IPS-NIHi7 (cell line): ENCODE data around the gene FLT1.
A peak's percentile ranks its signal among the peaks of the same experiment; 100 is the strongest.

Source experiments
- DNase-seq: peaks from one replicate; pipeline ENCODE4 v3.0.0; 2012; ENCODE audit warnings: mixed read lengths; ENCODE audit errors: extremely low spot score

The FLT1 gene

DNA sequence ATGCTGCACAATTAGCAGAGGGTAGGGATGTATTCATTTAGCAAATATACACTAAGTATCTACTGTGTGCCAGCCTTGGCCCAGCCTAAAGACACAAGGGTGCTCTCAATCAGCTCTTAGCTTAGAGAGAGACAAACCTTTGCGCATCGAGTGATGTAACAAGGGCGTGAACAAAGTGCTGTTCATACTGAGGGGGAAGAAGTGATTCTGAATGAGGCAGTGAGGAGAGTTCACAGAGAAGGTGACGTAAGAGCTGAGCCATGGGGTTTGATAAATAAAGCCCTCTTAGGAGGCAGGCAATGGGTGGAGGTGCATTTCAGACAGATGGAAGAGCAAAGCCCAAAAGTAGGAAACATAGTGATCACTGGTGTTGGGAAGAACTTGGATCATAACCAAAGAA, 68.5 kb downstream of the FLT1 start:
- DNase-seq = no peak

- no peak for DNase-seq
Observed at GRCh38 chr13:28425793-28426192, 69.1 kb downstream of the FLT1 start.

DNA sequence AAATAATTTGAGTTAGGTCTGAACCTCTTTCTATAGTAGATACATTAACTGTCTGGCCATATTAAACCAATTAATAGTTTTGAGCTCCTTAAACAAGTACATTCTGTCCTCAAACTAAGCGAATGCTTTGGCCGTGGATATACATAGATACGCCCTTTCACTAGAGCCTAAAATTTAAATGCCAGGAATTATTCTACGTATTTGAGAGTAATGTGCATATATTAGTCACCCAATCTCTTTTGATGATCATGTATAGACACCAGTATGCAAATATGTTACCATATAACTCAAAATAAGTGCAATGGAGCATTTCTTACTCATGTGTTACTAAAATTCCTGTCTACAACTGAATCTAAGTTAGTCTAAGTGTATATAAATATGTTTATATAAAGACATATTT, 70.4 kb downstream of the FLT1 start:
- DNase-seq = no peak

- no peak for DNase-seq
Observed at GRCh38 chr13:28423010-28423409, 71.9 kb downstream of the FLT1 start.

- DNase-seq = no peak
Observed at GRCh38 chr13:28421676-28422410, 73.1 kb downstream of the FLT1 start.

- DNase-seq = no peak
Observed at GRCh38 chr13:28420704-28421103, 74.2 kb downstream of the FLT1 start.

- DNase-seq = no peak
Observed at GRCh38 chr13:28415994-28416421, 78.9 kb downstream of the FLT1 start.

DNA sequence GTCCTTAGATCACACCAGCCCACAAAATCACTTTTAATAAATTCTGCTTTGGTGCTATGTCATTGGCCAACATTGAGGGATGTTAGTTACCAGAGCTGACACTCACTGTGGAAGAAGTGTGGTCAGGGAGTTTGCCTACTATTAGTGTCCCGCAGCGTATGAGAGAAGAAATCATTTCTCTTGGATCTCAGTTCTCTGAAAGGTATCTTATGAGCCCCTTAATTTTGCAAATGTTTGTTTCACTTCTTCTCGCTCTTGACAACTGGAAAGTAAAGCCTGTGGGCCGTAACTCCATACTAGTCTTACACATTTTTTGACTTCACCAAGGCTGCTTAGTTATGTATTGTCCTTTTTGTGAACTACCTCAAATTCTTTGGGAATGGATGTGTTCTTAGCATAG, 80.9 kb downstream of the FLT1 start:
- DNase-seq = no peak

GRCh38 chr13:28412981-28413380, 81.9 kb downstream of the FLT1 start:
- DNase-seq = no peak

DNA sequence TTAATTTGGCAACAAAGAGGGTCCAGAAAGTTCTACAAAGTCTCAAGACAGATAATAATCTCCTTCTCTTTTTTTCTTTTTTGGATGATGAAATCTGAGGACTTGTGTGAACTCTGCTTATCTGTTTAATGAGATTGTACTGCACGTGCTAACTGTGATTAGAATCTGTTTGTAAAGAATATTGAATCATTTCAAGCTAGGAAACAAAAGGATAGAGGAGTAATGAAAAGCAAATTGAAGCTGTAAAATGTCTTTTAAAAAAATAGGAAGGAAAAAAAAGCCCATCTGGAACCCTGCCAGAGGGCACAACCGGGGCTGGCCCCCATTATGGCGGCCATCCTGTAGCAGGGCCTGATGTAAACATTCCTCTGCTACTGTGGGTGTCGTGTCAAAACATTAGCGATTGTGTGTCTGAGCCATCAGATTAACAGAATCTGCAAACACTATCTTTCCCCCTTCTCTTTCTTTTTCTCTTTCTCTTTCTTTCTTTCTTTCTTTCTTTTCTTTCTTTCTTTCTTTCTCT, 83.0 kb downstream of the FLT1 start:
- no peak for DNase-seq

- DNase-seq = no peak
Observed at GRCh38 chr13:28410096-28410495, 84.8 kb downstream of the FLT1 start.

GRCh38 chr13:28409648-28410047, 85.3 kb downstream of the FLT1 start:
- no peak for DNase-seq

GRCh38 chr13:28408863-28409262, 86.1 kb downstream of the FLT1 start:
- no peak for DNase-seq

GRCh38 chr13:28408235-28408848, 86.6 kb downstream of the FLT1 start:
- peak; percentile 22 for DNase-seq

DNA sequence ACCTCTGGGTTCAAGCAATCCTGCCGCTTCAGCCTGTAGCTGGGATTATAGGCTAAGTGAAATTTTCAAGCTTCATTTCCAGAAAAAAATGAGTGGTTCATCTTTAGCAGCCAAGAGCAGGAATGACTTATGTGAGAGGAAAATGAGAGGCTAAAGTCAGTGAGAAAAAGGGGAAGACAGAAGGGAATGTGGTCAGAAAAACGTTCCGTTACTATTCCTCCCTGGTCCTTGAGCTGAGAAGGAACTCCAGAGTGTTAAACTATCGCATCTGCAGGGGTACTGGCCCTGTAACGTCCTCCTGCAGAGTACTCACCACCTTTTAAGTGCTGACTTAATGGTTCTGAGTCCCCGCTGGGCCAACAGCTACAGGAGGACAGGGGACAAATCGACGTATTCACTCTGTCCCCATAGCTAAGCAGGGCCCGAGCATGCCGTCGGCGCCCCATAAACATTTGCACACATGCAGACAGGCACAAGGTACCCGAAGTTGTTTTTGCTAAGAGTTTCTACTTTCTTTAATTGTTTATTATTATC, 88.1 kb downstream of the FLT1 start:
- peak; percentile 43 for DNase-seq

- no peak for DNase-seq
Observed at GRCh38 chr13:28402057-28402381, 92.9 kb downstream of the FLT1 start.

DNA sequence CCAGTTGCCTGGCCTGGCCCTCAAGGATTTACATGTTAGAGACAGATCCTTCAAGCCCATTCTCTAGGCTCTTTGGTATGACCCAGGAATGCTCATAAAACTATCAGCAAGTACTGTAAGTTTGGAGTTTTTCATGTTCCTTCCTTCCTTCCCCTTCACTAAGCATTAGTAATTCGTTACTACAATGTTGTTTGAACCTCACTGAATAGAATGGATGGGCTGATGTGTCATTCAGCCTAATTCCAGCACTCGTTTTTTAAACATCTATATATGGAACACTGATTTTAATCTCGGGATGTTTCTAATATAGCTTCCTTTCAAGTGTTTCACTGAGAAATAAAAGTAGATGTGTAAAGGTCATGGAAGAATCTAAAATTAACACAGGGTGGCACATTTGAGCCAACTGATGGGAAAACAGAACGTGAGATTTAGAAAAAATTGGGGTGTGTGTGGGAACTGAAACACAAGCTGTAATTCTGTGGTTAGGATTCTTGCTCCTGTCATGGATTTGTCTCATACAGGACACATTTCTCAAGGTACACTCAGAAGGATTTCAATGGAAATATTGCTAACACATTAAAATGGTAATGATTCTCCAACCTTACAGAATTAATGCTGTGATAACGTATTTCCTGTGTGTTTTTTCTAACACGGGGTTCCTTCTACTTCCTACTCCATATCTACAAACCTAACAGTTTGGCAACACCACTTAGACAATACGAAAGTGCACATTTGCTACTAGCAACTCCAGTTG, 93.4 kb downstream of the FLT1 start:
- DNase-seq = no peak

GRCh38 chr13:28396053-28396452, 98.9 kb downstream of the FLT1 start:
- no peak for DNase-seq

- no peak for DNase-seq
Observed at GRCh38 chr13:28394422-28394821, 100.5 kb downstream of the FLT1 start.

GRCh38 chr13:28392896-28393505, 101.9 kb downstream of the FLT1 start:
- DNase-seq = no peak

DNA sequence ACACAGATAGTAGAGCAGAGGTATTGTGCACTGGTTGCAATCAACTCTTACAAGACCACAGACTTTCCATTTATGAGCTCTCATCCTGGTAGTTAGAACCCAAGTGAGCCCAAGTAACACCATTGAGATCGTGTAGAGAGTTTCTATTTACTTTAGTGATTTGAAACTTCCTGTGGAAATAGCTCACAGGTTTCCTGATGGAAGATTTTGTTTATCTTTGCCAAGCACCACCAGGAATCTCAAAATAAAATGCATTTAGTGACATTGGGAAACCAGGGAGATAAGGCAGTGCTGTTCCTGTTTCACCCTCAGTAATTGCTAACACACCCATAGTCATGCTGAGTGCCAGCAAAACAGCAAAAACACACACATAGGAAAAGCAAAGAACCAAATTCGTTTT, 102.5 kb downstream of the FLT1 start:
- no peak for DNase-seq
